Dermis blood vessel endothelial cell (primary cell): Measurements from ENCODE around the gene TOMM20L. TPM values are rescaled to one million over a fixed set of nuclear protein-coding genes. Genes with fewer than 3 reads are reported as not detected.
"Not testable (repeated sequence)": the region's sequence is repeated elsewhere in the genome, so short reads cannot be mapped to it uniquely, and the experiment has no call there.

Source experiments
- DNase-seq: peaks from one replicate; pipeline ENCODE4 v3.0.0; 2010
- total RNA-seq: library from RNA; depleted of rRNA; stranded (reverse); fragments of >200 nt; gene quantifications from 2 replicates; pipeline ENCODE4 v1.2.3, GENCODE V29; 2014

Gene TOMM20L
- total RNA-seq: not detected in 2 replicates

- peak; percentile 75 for DNase-seq
Observed at GRCh38 chr14:58395812-58396788, at the start of gene TOMM20L. Gene TOMM20L (plus strand): TSS chr14:58395930. CDS start chr14:58395958, 28 bp downstream.

GRCh38 chr14:58353516-58354299 lies 42.0 kb upstream of the TOMM20L start:
- DNase-seq: peak; percentile 9

GRCh38 chr14:58354808-58355207 lies 40.9 kb upstream of the TOMM20L start:
- no peak for DNase-seq

- no peak for DNase-seq
Observed at GRCh38 chr14:58356268-58356667, 39.5 kb upstream of the TOMM20L start.

- not testable (repeated sequence) for DNase-seq
Observed at GRCh38 chr14:58362272-58362671, 33.5 kb upstream of the TOMM20L start.

- peak; percentile 48 for DNase-seq
Observed at GRCh38 chr14:58362798-58363412, 32.8 kb upstream of the TOMM20L start.

GRCh38 chr14:58364316-58364715 lies 31.4 kb upstream of the TOMM20L start:
- no peak for DNase-seq

- no peak for DNase-seq
Observed at GRCh38 chr14:58367296-58367695, 28.4 kb upstream of the TOMM20L start.

- DNase-seq: peak; percentile 57
Observed at GRCh38 chr14:58368956-58369355, 26.8 kb upstream of the TOMM20L start.

GRCh38 chr14:58376791-58377190 lies 18.9 kb upstream of the TOMM20L start:
- no peak for DNase-seq

- no peak for DNase-seq
Observed at GRCh38 chr14:58390830-58391229, 4.9 kb upstream of the TOMM20L start.

- no peak for DNase-seq
Observed at GRCh38 chr14:58395562-58395811, 243 bp upstream of the TOMM20L start.

GRCh38 chr14:58397156-58397555 lies 1.4 kb downstream of the TOMM20L start:
- no peak for DNase-seq

GRCh38 chr14:58398495-58398894 lies 2.8 kb downstream of the TOMM20L start:
- DNase-seq: no peak

- no peak for DNase-seq
Observed at GRCh38 chr14:58398895-58399294, 3.2 kb downstream of the TOMM20L start.

- DNase-seq: peak; percentile 5
Observed at GRCh38 chr14:58401587-58401986, 5.9 kb downstream of the TOMM20L start.

GRCh38 chr14:58408681-58409215 lies 13.0 kb downstream of the TOMM20L start:
- DNase-seq: no peak

- DNase-seq: no peak
Observed at GRCh38 chr14:58414845-58415244, 19.1 kb downstream of the TOMM20L start.

- no peak for DNase-seq
Observed at GRCh38 chr14:58415636-58416547, 20.2 kb downstream of the TOMM20L start.

- not testable (repeated sequence) for DNase-seq
Observed at GRCh38 chr14:58416934-58417333, 21.2 kb downstream of the TOMM20L start.

- DNase-seq: peak; percentile 74
Observed at GRCh38 chr14:58426670-58427280, 31.0 kb downstream of the TOMM20L start.
